NCI-H1417 treated with DMSO at 0.1 percent for 48 hours (cell line): ENCODE results near the gene CEACAM3.
A peak's percentile ranks its signal among the peaks of the same experiment; 100 is the strongest.

Experiments
- DNase-seq: peaks from one replicate; lab custom pipeline; 2025; lab: John Stamatoyannopoulos, UW

The CEACAM3 gene

GRCh38 chr19:41844601-41845000 lies 48.2 kb downstream of the CEACAM3 start, which contains the start of gene LYPD4:
TSS of gene LYPD4 (minus strand) at chr19:41844683. CDS start at chr19:41839285, 5,398 bp downstream.
- no peak for DNase-seq

- DNase-seq, result no peak
Observed at GRCh38 chr19:41845001-41845050, 48.4 kb downstream of the CEACAM3 start, which contains the start of gene DMRTC2. TSS of gene DMRTC2 (plus strand) at chr19:41845042. CDS start at chr19:41847429, 2,387 bp downstream.

GRCh38 chr19:41845051-41845590 lies 48.7 kb downstream of the CEACAM3 start:
- DNase-seq, result no peak

- no peak for DNase-seq
Observed at GRCh38 chr19:41847351-41848105, 51.1 kb downstream of the CEACAM3 start.

GRCh38 chr19:41848666-41849065 lies 52.3 kb downstream of the CEACAM3 start:
- no peak for DNase-seq

- DNase-seq, result no peak
Observed at GRCh38 chr19:41849067-41849466, 52.7 kb downstream of the CEACAM3 start.

GRCh38 chr19:41850381-41850780 lies 54.0 kb downstream of the CEACAM3 start:
- no peak for DNase-seq

GRCh38 chr19:41851456-41851855 lies 55.1 kb downstream of the CEACAM3 start:
- DNase-seq, result no peak

- no peak for DNase-seq
Observed at GRCh38 chr19:41853344-41853743, 57.0 kb downstream of the CEACAM3 start.

- DNase-seq, result no peak
Observed at GRCh38 chr19:41853768-41854167, 57.4 kb downstream of the CEACAM3 start.

GRCh38 chr19:41859213-41859617 lies 62.8 kb downstream of the CEACAM3 start:
- no peak for DNase-seq

- DNase-seq, result peak; percentile 93
Observed at GRCh38 chr19:41859618-41860418, 63.4 kb downstream of the CEACAM3 start, which contains the start of gene RPS19. TSS of gene RPS19 (plus strand) at chr19:41860255. CDS start at chr19:41860775, 520 bp downstream.

GRCh38 chr19:41860419-41861115 lies 64.2 kb downstream of the CEACAM3 start:
- DNase-seq, result no peak
